OCI-LY3 (cell line): ENCODE results near the gene DPH3.

ENCODE experiments used
- CTCF ChIP-seq: fragments of 200-600, 300-600 bp; sonication (generic); IDR thresholded peaks from 2 replicates; pipeline ENCODE4 v1.5.1; 2014; ENCODE audit warnings: antibody characterized with exemption, low read length, low read depth
- EZH2phosphoT487 ChIP-seq: fragments of 200-600 bp; shearing (Covaris generic); IDR thresholded peaks from 2 replicates; pipeline ENCODE4 v1.6.1; 2018; ENCODE audit warnings: antibody characterized with exemption, mixed run types, low read depth

GRCh38 chr3:16270855-16271254 is 6.1 kb upstream of the DPH3 start:
- TF ChIP-seq CTCF, result no peak
- TF ChIP-seq EZH2phosphoT487, result no peak
